OCI-M2 (cell line): ENCODE measurements around the gene ZNF367.

ENCODE experiments used
- DNase-seq: peaks from one replicate; lab custom pipeline; 2025; ENCODE audit not compliant: unreplicated experiment; lab: John Stamatoyannopoulos, UW

Gene ZNF367

DNA sequence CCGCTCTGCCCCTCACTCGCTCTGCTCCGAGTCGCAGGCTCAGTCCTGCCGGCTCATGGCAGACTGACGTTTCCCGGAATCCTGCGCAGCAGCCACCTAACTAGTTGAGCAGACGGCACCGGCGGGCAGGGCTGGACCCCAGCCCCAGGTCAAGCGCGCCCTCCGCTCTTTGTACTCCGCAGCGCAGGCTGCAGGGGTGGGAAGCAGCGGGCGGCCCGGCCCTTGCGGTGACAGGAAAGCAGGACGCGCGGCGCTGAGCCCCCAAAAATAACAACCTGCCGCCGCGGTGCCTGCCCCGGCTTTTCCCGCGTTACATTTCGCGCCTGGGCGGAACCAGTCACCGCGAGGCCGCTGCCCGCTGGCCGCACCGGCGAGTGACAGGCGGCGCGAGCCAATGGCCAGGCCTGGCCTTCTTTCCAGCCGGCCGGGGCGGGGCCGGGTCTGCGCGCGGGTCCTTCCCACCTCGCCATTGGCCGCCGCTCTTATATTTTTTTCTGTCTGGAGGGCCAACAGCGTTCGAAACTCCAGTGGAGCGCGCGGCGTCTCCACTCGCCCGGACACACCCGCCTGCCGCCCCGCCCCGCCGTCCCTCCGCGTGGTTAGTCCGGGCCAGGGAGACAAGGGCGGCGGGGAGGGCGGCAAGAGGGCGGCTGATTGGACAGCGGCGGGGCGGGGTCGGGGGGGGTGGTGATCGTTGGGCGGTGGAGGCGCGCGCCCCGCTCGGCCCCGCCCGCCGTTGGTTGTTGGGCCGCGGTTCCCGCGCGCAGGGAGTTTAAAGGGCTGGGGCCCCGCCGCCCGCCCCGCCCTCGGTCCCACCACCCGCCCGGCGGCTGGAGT is at the start of gene ZNF367:
Gene ZNF367 (minus strand): TSS at position 288 of the 837 bp plus-strand sequence. CDS start 338 bp downstream, outside the sequence.
- DNase-seq: peak; percentile 52

DNA sequence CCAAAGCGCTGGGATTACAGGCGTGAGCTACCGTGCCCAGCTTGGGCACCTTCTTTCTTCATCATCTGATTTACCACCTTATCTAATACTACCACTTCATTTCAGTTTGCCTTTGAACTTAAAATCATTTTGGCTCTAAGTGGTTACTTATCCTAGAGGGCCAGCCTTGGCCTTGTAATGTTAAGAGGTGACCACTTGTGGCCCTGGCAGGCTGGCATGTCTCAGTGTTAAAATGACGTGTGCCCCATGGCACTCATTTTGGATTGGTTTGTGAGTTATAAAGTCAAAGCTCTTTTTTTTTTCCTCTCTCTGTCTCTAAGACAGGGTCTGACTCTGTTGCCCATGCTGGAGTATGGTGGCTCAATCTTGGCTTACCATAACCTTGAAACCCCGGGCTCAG is 49.6 kb upstream of the ZNF367 start:
- DNase-seq: no peak

DNA sequence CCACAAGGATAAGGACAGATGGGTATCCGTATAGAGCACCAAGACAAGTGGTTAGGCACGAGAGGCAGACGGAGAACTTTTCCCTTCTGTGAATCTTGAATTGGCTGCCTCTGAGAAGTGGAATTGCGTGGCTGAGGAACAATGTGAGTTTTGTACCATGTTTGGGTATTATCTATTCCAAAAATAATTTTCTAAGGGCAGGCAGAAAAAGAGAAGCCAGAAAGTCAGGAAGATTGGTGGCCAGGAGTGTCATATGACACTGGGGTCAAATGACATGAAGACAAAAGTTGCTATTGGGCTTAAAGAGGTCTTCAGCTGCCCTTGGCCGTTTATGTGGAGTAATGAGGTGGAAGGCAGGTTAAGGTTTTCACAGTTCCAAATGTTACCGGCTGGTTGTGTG is 46.3 kb upstream of the ZNF367 start:
- no peak for DNase-seq

DNA sequence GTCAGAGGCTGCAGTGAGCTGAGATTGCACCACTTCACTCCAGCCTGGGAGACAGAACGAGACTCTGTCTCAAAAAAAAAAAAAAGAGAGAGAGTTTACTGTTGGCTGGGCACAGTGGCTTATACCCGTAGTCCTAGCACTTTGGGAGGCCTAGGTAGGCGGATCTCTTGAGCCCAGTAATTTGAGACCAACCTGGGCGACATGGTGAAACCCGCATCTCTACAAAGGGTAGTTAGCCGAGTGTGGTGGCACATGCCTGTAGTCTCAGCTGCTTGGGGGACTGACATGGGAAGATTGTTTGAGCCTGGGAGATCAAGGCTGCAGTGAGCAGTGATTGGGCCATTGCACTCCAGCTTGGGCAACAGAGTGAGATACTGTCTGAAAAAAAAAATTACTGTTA is 44.4 kb upstream of the ZNF367 start:
- no peak for DNase-seq

- no peak for DNase-seq
These were observed 43.2 kb upstream of the ZNF367 start for GRCh38 chr9:96461336-96461735.

DNA sequence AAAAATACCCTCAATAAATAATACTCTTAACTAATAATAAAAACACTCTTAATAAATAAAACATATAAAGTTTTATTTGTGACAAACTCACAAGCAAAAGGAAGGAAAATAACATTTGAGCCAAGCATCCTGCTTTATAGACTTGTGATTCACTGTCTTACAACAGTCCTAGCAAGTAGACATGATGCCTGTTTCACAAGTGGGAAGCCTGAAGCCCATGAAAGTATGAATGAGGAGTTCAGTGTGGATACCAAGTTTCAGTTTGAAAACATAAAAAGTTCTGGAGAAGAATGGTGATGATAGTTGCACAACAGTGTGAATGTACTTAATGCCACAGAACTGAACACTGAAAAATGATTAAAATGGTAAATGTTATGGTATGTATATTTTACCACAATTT is 42.7 kb upstream of the ZNF367 start:
- no peak for DNase-seq

DNA sequence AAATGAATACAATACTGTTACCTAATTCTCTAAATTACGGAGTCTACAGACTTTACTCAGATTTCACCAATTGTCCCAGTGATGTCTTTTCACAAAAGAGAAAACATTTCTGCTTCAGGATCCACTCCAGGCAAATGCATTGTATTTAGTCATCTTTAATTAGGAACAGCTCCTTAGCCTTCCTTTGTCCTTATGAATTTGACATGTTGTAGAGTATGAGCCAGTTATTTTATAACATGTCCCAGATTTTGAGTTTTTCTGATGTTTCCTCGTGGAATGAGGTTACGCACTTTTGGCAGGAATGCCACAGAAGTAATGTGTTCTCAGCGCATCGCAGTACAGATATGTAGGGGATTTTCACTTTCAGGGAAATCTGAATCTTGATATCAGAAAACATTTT is 42.3 kb upstream of the ZNF367 start:
- no peak for DNase-seq

- no peak for DNase-seq
These were observed 41.3 kb upstream of the ZNF367 start for GRCh38 chr9:96459268-96460007.

DNA sequence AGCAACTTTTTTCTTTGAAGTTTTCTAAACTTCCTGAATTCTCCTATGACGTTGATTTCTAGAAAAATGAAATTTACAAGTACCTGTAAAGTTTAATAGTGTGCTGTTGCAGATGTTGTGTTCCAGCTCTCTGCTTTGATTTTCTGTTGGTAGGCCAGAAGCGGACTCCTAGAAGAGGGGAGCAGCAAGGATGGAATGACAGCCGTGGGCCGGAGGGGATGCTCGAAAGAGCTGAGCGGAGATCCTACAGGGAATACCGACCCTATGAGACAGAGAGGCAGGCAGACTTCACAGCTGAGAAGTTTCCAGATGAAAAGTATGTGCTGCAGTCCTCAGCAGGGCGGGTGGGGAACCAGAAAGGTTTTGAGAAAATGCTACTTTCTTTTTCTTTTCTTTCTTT is 40.1 kb upstream of the ZNF367 start:
- no peak for DNase-seq

- DNase-seq: no peak
These were observed 39.1 kb upstream of the ZNF367 start for GRCh38 chr9:96457266-96457665.

- no peak for DNase-seq
These were observed 35.5 kb upstream of the ZNF367 start for GRCh38 chr9:96453625-96454024.

- DNase-seq: no peak
These were observed 32.7 kb upstream of the ZNF367 start for GRCh38 chr9:96450613-96451528.

GRCh38 chr9:96449845-96450612 is 31.9 kb upstream of the ZNF367 start, which contains the start of gene HABP4:
Gene HABP4 (plus strand): TSS chr9:96450169. CDS start chr9:96450280, 111 bp downstream.
- peak; percentile 76 for DNase-seq

DNA sequence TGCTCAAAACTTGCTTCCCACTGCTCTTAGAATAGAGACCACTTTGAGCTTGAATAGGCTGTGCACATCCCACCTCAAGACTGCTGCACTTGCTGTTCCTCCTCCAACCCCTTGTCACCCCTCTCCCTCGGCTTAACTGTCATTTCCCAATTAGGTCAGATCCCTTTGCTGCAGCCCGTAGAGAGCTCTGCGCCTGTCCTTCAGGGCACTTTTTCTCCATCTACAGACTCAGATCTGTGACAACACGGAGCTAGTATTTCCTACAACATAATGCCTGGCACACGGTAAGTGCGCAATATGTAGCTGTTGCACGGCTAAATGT is 31.3 kb upstream of the ZNF367 start:
- peak; percentile 73 for DNase-seq

DNA sequence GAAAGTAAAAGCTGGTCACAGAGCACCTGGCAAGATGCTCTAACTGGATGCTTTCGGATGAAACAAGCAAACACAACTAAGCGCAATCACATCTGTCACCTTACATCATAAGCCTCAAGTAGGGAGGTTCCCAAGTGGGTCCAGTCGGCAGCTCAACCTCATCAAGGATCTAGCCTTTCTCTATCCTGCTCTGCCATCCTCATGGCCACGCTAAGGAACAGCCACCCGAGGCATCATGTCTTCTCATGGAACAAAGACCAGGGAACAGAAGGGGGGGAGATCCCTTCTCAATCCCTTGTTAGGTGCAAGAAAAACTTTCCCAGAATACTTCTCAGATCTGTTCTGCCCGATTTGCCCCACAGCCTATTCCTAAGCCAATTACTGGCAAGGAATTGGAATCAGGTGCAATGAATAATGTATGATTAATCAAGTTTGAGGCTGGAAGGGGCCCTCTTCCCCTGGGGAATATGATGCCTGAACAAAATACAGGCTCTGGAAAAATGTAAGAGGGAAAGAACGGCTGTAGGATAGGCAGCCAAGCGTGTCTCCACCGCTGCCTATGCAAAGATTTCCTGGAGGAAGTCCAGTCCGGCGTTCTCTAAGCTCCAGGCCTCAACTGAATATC is 30.5 kb upstream of the ZNF367 start:
- DNase-seq: no peak

GRCh38 chr9:96447406-96447805 is 29.2 kb upstream of the ZNF367 start:
- DNase-seq: no peak

DNA sequence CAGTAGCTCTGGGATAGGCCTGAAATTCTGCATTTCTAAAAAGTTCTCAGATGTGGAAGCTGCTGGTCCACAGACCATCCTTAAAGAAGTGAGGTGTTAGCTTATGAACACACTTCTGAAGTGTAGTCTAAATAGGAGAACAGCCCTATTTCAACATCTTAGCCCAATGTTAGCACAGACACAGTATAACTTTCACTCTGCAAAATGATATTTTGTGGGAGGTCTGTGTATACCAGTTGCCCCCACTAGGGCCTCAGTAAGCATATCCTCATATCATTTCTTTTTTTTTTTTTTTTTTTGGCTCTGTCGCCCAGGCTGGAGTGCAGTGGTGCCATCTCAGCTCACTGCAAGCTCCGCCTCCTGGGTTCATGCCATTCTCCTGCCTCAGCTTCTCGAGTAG is 24.3 kb upstream of the ZNF367 start:
- DNase-seq: no peak

DNA sequence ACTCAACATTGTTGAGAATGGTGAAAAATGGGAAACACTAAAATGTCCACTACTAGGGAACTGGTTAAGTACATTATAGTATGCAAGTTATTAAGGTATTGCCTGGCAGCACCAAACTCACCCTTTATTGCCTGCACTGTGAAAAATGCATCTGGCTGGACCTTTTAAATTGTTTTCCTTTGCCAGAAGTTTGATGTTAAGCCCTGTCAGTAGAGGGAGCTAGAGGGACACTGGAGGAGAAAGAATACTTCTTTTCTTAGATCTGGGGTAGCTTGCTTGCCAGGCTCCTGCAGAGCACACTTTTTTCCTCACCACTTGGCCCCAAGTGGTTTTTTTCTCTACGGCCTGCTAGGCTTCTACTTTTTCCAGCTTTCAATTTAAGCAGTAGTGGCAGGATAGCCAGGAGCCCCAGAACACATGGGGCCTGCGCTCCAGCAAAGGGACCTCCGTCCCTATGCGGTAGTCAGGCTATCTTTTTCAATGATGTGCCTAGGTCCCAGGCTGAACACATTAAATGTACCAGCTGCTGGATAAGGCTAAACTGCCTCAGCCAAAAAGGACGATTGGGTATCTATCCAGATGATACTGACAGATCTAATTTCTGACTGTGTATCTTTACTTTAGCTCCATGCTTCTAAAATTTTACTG is 23.8 kb upstream of the ZNF367 start:
- no peak for DNase-seq

DNA sequence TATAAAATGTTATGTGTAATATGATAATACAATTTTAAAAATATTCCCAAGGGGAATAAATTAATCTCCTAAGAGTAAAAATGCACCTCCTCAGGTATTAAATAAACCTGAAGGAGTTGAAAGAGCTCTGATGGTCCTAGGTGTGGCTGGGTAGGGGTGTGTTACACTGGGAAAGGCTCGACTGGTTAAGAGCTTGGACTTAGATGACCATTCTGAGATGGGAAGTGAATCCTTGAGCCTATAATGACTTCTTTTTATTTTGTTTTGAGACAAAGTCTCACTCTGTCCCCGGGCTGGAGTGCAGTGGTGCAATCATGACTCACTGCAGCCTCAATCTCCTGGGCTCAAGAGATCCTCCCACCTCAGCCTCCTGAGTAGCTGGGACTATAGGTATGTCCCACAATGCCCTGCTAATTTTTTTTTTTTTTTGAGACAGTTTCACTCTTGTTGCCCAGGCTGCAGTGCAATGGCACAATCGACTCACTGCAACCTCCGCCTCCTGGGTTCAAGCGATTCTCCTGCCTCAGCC is 22.6 kb upstream of the ZNF367 start:
- DNase-seq: no peak
